ENCODE measurements around the gene KAT2B.

Gene KAT2B

GRCh38 chr3:20136231-20136630 lies 96.0 kb downstream of the KAT2B start:
- TF ChIP-seq CTCF (conservative IDR thresholded peaks at IDR 0.05) = no peak
- no peak overlapping the region for H3K27ac ChIP-seq

GRCh38 chr3:20137647-20138046 lies 97.4 kb downstream of the KAT2B start:
- no peak for TF ChIP-seq CTCF (conservative IDR thresholded peaks at IDR 0.05)
- no peak overlapping the region for H3K27ac ChIP-seq

- no peak overlapping the region for H3K27ac ChIP-seq
- TF ChIP-seq CTCF (conservative IDR thresholded peaks at IDR 0.05) = no peak
Measured at GRCh38 chr3:20140881-20141280, 100.6 kb downstream of the KAT2B start.

- no peak overlapping the region for H3K27ac ChIP-seq
Measured at GRCh38 chr3:20141316-20141715, 101.1 kb downstream of the KAT2B start.

GRCh38 chr3:20141851-20142250 lies 101.6 kb downstream of the KAT2B start:
- no peak for TF ChIP-seq CTCF (conservative IDR thresholded peaks at IDR 0.05)
- no peak overlapping the region for H3K27ac ChIP-seq

More at GRCh38 chr3:20141316-20141715, 101.1 kb downstream of the KAT2B start:
- no peak for TF ChIP-seq CTCF (conservative IDR thresholded peaks at IDR 0.05)

- no peak overlapping the region for H3K27ac ChIP-seq
- TF ChIP-seq CTCF (conservative IDR thresholded peaks at IDR 0.05) = no peak
Measured at GRCh38 chr3:20142517-20142916, 102.3 kb downstream of the KAT2B start.

- TF ChIP-seq CTCF (conservative IDR thresholded peaks at IDR 0.05) = no peak
- no peak overlapping the region for H3K27ac ChIP-seq
Measured at GRCh38 chr3:20143519-20143918, 103.3 kb downstream of the KAT2B start.

GRCh38 chr3:20145874-20146273 lies 105.6 kb downstream of the KAT2B start:
- no peak overlapping the region for H3K27ac ChIP-seq
- no peak for TF ChIP-seq CTCF (conservative IDR thresholded peaks at IDR 0.05)

Data from VCaP (cell line).